Measurements from ENCODE around the gene ZNF841.
"Not testable (repeated sequence)": the region's sequence is repeated elsewhere in the genome, so short reads cannot be mapped to it uniquely, and the experiment has no call there.

The ZNF841 gene

GRCh38 chr19:52066258-52066863, 29.2 kb downstream of the ZNF841 start:
- no peak for DNase-seq

- no peak for DNase-seq
Measured at GRCh38 chr19:52065399-52065798, 30.2 kb downstream of the ZNF841 start.

GRCh38 chr19:52056480-52056879, 39.1 kb downstream of the ZNF841 start:
- DNase-seq: not testable (repeated sequence)

DNA sequence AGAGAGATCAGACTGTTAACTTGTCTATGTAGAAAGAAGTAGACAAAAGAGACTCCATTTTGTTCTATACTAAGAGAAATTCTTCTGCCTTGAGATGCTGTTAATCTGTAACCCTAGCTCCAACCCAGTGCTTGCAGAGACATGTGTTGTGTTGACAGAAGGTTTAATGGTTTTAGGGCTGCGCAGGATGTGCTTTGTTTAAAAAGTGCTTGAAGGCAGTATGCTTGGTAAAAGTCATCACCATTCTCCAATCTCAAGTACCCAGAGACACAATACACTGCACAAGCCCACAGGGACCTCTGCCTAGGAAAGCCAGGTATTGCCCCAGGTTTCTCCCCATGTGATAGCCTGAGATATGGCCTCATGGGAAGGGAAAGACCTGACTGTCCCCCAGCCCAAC, 43.8 kb downstream of the ZNF841 start:
- not testable (repeated sequence) for DNase-seq

- peak; percentile 85 to 94 for DNase-seq
Measured at GRCh38 chr19:52048555-52049501, 46.7 kb downstream of the ZNF841 start, which contains the start of gene ZNF432. ZNF432 (minus strand) TSS chr19:52048838; CDS start chr19:52046868, 1,970 bp downstream.

GRCh38 chr19:52039169-52039568, 56.4 kb downstream of the ZNF841 start:
- DNase-seq: no peak

- no peak for DNase-seq
Measured at GRCh38 chr19:52034051-52034728, 61.4 kb downstream of the ZNF841 start.

DNA sequence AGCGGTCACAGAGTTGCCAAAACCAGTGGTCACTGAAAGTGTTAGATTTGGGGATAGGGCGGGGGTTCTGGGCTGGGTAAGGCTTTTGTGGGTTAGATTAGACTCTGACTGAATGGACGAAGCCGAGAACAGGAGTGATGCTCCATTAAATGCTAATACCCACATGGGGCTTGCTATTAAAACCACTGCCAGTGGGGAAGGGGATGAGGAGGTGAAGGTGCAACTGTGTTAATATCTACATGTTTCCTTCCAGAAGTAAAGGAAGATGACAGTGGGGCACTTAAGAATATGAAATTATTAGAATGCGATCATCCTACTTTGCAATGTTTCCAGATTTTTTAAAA, 66.8 kb downstream of the ZNF841 start:
- DNase-seq: peak in 1 of 2 experiments; percentile 60

DNA sequence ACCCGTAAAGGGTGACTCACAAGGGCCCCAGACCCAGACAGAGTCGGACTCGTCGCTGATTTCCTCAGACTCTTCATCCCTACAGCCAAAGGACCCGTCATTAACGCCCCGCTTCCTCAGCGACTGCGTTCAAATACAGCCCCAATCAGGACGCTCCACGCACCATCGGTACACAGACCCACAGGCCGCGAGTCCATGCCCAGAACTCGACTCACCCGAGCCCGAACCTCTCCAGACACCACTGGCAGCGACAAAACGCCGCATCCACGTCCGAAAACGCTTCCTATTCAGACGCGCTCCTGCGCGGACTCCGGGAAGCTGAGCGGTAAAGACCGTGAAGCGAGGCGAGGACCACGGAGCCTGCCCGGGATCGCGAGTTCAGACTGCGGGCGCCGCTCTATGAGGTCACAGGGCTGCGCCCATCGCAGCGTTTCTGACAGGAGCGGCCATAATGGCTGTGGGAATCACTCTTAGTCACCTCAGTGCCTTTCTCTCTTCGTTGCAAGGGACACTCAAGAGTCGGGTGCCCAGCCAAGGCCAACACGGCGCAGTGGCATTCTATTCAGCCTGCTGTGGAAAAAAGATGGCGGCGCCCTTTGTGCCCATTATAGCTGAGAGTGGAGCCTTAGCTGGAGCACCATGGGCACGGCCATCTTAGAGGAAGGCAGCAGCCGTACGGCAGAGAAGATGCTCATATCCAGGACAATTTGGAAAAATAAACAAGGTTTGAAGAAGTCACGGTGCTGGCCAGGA, 67.4 kb downstream of the ZNF841 start, which contains the start of gene ZNF614:
TSS of gene ZNF614 (minus strand) at position 353 of the 753 bp plus-strand sequence. CDS start 2,634 bp downstream, outside the sequence.
- peak; percentile 69 to 85 for DNase-seq

DNA sequence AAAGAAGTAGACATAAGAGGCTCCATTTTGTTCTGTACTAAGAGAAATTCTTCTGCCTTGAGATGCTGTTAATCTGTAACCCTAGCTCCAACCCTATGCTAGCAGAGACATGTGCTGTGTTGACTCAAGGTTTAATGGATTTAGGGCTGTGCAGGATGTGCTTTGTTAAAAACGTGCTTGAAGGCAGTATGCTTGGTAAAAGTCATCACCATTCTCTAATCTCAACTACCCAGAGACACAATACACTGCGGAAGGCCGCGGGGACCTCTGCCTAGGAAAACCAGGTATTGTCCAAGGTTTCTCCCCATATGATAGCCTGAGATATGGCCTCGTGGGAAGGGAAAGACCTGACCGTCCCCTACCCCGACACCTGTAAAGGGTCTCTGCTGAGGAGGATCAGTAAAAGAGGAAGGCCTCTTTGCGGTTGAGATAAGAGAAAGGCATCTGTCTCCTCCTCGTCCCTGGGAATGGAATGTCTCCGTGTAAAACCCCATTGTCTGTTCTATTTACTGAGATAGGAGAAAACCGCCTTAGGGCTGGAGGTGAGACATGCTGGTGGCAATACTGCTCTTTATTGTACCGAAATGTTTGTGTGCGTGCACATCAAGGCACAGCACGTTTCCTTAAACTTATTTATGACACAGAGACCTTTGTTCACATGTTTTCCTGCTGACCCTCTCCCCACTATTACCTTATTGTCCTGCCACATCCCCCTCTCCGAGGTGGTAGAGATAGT, 69.1 kb downstream of the ZNF841 start:
- DNase-seq: not testable (repeated sequence)

DNA sequence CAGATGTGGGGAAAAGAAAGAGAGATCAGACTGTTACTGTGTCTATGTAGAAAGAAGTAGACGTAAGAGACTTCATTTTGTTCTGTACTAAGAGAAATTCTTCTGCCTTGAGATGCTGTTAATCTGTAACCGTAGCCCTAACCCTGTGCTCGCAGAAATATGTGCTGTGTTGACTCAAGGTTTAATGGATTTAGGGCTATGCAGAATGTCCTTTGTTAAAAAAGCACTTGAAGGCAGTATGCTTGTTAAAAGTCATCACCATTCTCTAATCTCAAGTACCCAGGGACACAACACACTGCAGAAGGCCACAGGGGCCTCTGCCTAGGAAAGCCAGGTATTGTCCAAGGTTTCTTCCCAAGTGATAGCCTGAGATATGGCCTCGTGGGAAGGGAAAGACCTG, 71.1 kb downstream of the ZNF841 start:
- not testable (repeated sequence) for DNase-seq

DNA sequence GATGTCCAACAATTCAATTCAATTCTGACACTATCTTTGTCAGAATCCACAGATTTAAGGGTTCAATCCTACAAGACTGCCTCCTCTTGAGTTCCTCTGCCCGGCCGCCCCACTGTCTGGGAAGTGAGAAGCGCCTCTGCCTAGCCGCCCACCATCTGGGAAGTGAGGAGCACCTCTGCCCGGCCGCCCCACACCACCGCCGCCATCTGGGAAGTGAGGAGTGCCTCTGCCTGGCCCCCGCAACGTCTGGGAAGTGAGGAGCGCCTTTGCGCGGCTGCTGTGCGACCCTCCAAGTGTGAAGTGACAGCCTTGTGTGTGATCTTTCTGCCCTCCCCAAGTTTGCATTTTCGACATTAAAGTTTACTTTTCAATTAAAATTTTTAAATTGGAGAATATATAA, 73.4 kb downstream of the ZNF841 start:
- no peak for DNase-seq

DNA sequence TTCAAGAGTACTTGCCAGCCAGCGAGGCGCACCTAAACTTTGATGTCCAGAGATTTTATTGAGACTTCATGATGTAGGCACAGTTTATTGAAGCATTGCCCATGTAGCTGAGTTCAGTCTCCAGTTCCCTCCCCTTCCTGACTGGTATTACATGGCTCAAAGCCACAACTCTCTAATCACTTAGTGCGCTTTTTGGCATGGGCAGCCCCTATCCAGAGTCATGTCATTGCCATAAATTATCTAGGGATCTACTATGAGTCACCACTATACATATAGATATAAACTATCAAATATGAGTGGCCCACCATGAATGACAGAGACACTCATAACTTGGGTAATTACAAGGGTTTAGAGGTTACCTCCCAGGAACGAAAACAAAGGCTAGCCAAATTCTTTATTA, 75.1 kb downstream of the ZNF841 start:
- no peak for DNase-seq

Data from NCI-H446 (cell line).